HG03565 (cell line): ENCODE data around the gene CIART.
A peak's percentile ranks its signal among the peaks of the same experiment; 100 is the strongest.

Experiments
- ATAC-seq: cut with Tn5 transposase; IDR thresholded peaks from one replicate; pipeline ENCODE4 v1.9.1; 2021; ENCODE audit warnings: mild to moderate bottlenecking, moderate library complexity; ENCODE audit not compliant: unreplicated experiment

CIART gene

DNA sequence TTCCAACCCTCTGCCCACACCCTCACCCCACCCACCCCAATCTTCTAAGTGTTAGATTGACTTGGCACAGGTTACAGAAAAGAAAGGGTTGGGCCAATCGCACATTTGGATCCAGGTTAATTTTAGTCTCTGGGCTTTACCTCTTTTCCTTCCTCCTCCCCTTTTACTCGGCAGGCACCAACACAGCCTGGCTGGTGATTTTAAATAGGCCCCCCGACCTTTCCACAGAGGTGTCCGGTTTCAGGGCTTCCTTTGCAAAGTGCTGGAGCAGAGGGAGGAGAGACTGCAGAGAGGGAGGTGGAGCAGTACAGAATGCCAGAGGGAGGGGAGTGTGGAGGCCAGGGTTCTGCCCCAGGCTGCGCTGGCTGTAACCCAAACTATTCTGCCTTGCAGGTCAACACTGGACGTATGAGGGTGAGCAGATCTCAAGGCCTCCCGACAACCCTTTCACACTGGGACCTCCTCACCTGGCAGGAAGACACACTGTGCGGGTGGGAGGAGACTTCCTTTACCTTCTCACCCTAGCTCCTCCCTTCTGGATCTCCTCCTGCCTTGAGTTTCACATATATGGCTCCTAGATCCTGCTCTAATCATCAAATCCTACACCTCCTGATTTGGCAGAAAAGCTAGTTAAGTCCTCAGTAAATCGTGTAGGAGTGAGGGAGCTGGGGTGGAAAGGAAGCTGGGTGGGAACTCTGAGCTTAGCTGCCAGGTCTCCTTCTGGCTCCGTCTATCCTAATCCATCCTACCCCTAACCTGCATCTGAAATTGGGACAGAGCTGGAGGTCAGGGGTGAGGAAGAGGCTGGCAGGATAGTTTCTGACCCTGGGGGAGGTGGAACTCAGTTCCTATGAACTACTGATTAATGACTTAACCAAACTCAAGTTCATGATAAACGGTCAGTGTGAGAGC lies 22.3 kb upstream of the CIART start:
- no peak for ATAC-seq

DNA sequence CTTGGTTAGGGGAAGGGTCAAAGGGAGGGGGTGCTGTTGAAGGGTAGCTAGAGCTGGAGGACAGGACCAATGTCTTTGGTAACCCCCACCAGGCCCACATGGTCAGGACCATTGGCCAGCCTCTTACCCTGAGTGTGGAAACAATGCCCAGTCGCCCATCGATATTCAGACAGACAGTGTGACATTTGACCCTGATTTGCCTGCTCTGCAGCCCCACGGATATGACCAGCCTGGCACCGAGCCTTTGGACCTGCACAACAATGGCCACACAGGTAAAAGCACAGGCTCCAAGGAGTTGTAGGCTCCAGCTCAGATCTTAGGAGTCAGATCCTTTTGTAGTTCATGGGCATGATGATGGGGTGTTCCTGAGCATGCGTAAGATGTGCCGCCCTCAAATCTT lies 21.0 kb upstream of the CIART start:
- no peak for ATAC-seq

DNA sequence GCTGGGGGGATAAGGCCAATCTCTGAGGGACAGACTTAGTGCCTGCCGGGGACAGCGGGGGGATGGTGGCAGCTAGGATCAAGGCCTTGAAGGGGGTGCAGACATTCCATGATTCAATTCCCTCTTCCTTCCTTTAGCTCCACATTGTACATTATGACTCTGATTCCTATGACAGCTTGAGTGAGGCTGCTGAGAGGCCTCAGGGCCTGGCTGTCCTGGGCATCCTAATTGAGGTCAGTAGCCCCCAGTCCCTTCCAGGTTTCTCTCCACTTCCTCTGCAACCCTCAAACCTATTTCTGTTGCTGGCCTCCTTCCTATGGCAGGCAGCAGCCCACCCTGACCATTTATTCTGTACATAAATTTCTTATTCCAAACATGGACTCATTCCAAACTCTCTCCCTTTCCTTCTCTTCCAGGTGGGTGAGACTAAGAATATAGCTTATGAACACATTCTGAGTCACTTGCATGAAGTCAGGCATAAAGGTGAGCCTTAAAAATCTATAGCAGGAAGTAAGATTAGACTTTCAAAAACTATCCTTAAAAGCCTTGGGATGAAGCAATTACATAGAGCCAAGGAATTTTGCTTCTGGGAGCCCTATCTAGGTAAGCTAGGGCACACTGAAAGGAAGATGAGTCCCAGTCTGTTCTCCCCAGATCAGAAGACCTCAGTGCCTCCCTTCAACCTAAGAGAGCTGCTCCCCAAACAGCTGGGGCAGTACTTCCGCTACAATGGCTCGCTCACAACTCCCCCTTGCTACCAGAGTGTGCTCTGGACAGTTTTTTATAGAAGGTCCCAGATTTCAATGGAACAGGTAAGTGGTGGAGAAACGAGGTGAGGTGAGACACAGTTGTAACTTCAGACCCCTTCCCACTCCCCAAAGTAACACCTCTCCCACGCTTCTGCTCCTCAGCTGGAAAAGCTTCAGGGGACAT lies 19.7 kb upstream of the CIART start:
- ATAC-seq = no peak

DNA sequence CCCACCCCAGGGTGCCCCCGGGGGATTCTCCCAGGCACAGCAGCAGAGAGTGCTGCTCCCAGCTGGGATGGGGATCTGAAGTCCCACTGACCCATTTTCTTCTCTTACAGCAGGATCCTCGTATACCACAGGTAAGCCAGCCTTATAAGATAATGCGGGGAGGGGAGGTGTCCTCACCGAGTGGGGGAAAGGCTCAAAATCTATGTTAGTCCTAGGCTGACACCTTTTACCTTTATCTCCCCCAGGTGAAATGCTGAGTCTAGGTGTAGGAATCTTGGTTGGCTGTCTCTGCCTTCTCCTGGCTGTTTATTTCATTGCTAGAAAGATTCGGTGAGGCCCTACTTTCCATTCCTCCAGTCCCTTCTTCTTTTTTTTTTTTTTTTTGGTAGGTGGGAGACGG lies 18.8 kb upstream of the CIART start:
- ATAC-seq = no peak

DNA sequence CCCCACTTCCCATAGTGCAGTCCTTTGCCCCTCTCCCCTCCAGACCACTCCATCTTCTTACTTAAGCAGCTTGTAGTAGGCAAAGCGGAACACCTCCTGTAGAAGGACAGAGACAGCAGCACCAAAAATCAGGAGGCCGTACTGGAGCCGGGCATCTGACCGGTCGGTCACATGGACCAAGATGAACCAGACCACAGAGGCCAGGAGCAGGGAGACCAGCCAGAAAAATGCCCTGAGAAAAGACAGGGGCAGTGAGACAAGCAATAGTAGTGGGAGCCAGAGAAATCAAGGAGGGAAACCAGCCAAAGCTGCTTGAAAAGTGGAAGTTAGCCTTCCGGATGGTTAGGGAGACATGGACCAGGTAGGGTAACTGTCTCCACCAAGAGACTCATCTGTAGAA lies 14.5 kb upstream of the CIART start:
- ATAC-seq = no peak

DNA sequence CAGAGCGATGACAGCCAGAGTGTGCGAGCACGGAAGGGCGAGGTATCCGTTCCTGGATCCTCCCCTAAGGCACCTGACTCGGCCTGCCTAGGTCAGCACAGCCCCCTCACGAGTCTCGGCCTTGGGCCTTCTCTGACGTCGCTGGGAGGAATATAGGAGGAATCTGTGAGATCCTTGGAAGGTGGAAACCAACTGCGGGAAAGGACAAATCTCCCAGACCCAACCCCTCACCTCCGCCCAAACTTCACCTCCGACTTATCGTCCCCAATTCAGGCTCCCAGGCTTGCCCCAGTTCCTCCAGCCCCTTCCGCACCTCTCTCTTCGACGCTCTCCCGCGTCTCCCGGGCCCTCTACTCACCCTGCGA lies 14.0 kb upstream of the CIART start:
- ATAC-seq = no peak

DNA sequence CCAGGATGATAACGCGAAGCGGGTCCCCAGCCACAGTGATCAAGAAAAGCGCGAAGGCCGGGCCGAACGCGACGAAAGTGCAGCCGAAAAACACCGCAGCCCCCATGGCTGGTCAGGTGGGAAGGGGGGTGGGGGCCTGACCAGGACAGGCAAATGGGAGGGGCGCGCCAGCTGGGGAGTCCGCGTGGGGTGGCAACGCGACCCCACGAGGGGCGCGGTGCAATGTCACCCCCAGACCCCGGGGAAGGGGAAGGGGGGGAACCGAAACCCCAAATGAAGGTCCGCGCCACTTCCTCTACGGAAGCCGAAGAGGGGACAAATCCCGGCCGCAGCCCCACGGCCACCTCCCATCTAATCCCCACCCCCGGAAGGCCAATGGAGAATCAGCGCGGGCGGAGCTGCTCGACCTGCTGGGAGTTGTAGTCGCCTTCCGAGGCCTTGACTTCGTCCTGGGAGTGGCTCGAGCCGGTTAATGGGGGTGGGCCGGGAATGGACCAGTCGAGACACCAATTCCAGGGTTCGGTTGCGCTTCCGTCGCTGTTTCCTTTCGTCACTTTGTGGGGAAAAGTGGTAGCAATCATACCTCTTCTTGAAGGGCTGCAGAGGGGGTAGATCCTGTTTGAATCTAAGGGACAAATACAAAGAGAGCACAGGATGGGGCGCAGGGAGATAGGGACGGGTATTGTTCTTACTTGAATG lies 13.5 kb upstream of the CIART start, which contains the start of gene APH1A:
APH1A (minus strand) TSS at position 312 of the 699 bp plus-strand sequence; CDS start at position 106, 206 bp downstream.
- peak; percentile 83 for ATAC-seq

DNA sequence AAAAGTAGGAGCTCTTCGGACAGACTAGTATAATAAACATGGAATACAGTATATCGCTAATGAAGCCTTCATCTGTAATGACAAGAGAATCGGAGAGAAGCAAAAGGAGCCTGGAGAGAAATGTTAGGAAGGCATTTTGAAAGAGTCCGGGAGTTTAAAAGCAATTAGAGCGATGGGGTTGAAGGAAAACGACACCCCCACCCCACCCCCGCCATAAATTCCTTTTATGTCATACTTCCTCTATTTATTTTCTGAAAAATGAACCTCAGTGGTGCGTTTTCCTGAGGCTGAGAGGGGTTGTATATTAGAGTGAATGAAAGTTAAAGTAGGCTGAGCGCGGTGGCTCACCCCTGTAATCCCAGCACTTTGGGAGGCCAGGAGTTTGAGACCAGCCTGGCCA lies 12.9 kb upstream of the CIART start:
- ATAC-seq = no peak

DNA sequence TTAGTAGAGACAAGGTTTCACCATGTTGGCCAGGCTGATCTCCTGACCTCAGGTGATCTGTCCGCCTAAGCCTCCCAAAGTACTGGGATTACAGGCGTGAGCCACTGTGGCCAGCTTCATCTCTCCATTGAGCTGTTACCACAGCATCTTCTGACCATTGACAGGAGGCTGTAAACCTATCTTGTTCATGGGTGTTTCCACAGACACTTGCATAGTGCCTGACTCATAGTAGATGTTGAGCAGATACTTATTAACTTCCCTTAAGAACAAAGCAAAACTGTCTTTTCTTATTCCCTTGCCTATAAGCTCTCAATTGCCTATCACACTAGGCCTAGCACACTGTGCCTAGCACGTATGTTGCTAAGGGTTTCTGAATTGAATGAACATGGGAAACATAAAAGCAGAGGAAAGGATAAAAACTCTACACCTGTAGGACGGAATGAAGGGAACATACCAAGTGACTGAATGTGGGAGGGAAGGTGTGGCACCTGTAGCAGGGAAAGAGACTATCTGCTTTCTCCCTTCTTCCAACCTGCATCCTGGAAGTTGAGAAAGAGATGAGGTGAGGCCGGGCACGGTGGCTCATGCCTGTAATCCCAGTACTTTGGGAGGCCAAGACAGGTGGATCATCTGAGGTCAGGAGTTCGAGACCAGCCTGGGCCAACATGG lies 10.9 kb upstream of the CIART start:
- no peak for ATAC-seq

DNA sequence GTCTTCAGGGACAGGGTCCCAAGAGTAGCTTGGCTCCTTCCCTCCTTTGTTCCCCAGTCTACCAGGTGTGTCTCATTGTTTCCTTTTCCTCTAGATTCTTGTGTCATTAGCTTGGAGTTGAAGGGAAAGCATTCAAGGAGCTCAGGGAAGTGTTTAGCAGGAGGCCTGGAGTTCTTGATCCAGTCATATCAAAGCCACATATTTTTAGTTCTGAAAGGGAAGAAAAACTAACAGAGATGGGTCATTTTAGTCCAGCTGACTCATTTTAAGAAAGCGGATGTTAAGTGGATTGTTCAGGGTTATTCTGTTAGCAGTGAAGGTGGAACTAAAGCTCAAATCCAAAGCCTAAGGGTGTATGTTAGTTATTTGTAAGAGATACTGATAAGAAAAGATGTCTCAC lies 9.0 kb upstream of the CIART start:
- ATAC-seq = no peak

DNA sequence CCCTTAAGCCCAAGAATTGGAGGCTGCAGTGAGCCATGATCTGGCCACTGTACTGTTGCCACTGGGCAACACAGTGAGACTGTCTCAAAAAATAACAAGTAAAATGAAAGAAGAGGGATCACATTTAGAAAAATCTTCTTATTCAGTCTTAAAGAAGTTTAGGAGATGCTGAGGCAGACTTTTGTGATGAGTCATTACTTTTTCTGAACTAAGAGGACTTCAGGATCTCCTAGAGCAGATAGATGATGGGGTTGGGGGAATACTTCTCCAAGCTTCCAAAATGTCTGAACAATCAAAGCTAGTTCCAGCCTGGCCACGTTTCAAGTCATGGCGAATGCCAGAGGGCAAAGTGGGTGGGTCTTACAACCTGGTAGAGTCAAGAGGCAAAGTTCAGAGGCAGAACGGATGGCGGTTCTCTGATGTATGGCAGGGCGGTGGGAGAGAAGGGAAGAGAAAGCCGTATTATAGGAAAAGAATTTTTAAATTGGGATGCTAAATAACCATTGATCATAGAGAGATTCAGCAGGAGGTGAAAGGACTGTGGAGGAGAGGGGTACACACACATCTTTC lies 2.1 kb upstream of the CIART start:
- no peak for ATAC-seq

DNA sequence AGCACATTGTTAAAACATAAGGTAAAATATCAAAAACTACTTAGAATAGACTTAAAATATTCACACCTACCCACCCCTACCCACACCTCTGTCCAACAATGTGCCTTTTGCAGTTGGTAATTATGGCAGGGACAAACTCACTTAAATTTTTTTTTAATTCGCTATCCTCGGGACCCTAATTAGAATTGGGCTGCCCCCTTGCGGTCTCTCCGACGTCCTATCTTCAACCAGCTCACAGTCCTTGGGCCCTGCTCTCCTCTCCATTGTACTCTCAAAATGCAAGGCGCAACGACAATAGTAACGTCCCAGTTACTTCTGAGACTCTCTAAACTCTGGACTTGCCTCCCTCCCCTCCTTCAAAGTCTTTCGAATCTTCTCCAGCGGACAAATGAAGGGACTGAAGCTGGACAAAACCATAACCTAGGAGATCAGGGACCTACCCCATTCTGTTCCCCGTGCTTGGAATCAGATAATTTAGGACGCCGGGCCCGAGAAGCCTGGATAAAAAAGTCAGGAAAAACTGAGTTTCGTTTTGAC lies 1.1 kb upstream of the CIART start:
- ATAC-seq = no peak

DNA sequence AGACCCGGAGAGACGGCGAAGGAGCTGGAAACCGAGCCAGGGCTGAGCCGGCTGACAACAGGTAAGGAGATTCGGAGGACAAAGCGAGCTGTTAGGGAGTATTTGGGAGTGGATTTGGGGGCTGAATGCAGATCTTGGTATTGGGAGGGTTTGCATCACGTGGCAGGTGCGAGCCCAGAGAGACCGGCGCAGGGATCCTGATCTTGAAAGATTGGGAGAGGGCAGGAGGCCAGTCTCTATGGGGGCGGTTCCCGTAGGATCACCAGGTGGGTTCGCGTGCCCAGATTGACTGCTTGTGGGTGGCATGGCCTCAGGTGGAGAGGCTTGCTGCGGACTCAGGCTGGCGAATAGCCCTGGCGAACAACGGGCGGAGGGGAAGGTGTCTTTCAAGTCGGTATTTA lies 204 bp downstream of the CIART start:
- no peak for ATAC-seq

DNA sequence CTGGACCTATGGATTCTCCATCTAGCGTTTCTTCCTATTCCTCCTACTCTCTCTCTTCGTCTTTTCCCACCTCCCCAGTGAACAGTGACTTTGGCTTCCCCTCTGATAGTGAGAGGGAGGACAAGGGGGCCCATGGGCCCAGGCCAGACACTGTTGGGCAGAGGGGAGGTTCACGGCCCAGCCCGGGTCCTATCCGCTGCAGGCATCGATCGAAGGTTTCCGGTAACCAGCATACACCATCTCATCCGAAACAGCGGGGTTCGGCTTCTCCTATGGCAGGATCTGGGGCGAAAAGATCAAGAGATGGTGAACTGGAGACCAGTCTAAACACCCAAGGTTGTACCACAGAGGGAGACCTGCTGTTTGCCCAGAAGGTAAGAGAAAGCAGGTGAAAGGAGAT lies 906 bp downstream of the CIART start:
- ATAC-seq = no peak

DNA sequence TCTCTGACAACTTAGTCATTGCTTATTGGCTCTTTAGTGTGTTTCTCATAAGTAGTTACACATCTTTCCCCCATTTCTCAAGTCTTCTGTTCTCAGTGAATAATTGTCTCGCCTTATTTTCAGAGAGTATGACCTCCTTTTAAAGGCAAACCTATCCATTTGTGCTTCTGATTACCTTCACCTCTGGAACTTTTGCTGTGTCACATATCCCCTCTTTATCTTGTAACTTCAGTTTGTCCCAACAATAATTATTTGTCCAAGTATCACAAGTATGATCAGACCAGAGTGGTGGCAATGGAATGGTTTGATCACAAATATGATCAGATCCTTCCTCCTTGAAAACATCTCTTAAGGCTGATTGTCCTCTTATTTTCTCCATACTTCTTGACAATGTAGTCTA lies 6.0 kb downstream of the CIART start:
- ATAC-seq = no peak

DNA sequence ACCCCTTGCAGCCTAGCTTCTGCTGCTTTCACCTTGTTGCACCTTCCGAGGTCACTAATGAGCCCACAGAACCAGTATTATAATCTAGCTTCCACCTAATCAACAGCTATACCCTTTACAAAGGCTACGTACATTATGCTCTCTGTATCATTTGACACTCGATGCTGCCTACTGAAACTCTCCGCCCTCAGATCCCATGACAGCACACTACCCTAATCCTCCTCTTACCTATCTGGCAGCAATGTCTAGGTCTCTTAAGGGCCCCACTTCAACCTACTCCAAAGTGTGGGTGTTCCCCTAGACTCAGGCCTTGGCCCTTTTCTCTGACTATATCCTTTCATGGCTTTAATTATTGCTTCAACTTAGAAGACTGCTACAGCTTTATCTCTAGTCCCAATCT lies 6.5 kb downstream of the CIART start:
- ATAC-seq = no peak

DNA sequence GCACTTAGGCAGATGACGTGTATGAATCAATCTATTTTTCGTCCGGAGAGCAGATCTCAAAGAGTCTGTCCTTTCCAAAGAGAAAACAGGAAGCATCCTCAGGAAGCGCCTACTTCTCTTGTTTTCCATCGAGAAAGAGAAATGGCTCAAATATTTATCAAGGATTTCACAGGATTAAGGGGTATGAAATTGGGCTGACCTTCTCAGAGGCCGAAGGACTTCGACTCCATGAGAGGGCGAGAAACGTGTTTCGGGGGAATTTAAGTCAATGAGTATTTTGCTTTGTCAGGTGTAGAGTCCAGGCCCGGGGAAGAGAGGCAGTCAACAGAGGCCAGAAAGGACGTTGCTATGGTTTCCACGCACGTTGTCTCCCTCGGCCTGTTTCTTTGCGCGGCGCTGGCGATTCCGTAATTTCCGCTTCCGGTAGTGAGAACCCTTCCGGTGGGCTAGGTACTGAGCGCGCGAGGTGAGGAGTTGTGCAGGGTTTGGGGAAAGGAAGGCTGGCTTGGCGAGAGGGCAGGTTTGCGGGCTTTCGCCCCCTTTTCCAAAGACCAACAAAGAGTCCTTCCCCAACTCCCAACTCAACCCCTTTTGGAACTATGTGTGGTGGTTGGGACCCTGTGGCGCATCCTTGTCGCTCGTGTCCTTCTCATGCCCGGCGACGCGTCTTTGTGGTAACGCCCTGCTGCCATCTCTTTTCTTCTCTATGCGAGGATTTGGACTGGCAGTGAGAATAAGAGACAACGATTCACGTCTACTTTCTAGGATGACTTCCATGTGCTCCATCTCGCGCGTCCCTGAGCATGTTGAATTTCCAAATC lies 11.3 kb downstream of the CIART start, which contains the start of gene MRPS21:
MRPS21 (plus strand) TSS at position 429 of the 821 bp plus-strand sequence. CDS start 506 bp downstream, outside the sequence.
- ATAC-seq = peak; percentile 91

DNA sequence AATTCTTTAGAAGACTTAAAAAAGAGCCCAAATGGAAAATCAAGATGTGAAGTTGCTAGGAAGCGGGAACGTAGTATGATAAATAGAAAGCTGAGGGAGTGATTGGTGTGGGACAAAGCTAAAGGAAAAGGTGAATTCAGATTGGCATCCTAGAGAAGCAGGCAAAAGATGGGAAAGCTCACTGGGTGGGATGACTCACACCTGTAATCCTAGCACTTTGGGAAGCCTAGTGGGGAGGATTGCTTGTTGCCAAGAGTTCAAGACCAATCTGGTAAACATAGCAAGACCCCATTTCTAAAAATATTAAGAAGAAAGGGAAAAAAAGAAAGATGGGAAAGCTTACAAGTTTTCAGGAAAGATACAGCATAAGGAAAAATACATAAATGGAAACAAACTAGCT lies 13.1 kb downstream of the CIART start:
- no peak for ATAC-seq

DNA sequence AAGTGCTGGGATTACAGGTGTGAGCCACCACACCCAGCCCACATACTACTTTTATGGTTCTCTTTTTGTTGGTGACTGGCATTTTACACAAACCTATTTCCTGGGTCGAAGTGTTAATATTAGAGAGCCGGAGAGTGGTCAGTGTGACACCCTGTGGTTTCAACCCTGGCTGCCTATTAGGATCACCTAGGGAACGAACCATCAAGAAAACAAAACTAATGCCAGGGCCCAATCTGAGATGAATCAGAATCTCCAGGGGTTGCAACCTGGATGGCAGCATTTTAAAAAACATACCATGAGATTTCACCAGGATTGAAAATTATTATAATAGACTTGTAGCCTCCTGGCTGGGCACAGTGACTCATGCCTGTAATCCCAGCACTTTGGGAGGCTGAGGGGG lies 17.4 kb downstream of the CIART start:
- no peak for ATAC-seq
